Smooth muscle cell (in vitro differentiated cells): ENCODE results near the gene KRT8. TPM values are rescaled to one million over a fixed set of nuclear protein-coding genes. Genes with fewer than 3 reads are reported as not detected.
A peak's percentile ranks its signal among the peaks of the same experiment; 100 is the strongest.

Source experiments
- DNase-seq: peaks from one replicate; lab custom pipeline; 2025; ENCODE audit not compliant: unreplicated experiment; lab: John Stamatoyannopoulos, UW
- H2AFZ ChIP-seq: fragments of 200-600 bp; sonication (generic); 2 replicates; pipeline ENCODE4 v1.6.0; 2016; ENCODE audit warnings: antibody characterized with exemption, low read depth, mild to moderate bottlenecking
- H3F3A ChIP-seq: fragments of 200-600 bp; sonication (generic); 2 replicates; pipeline ENCODE4 v1.6.0; 2017; ENCODE audit warnings: antibody characterized with exemption, low read depth
- H3K27ac ChIP-seq: fragments of 200-600 bp; sonication (generic); 2 replicates; pipeline ENCODE4 v1.5.1; 2016; ENCODE audit warnings: low read depth, mild to moderate bottlenecking
- H3K27me3 ChIP-seq: fragments of 200-600 bp; sonication (generic); 2 replicates; pipeline ENCODE4 v1.6.1; 2016; ENCODE audit warnings: low read depth, mild to moderate bottlenecking
- H3K36me3 ChIP-seq: fragments of 200-600 bp; sonication (generic); 2 replicates; pipeline ENCODE4 v1.5.1; 2016; ENCODE audit warnings: low read depth
- H3K4me1 ChIP-seq: fragments of 200-600 bp; sonication (generic); 2 replicates; pipeline ENCODE4 v1.5.1; 2016; ENCODE audit warnings: low read depth
- H3K4me2 ChIP-seq: fragments of 200-600 bp; sonication (generic); 2 replicates; pipeline ENCODE4 v1.6.0; 2016; ENCODE audit warnings: mild to moderate bottlenecking
- H3K4me3 ChIP-seq: fragments of 200-600 bp; sonication (generic); 2 replicates; pipeline ENCODE4 v1.5.1; 2016; ENCODE audit warnings: mild to moderate bottlenecking
- H3K79me2 ChIP-seq: fragments of 200-600 bp; sonication (generic); 2 replicates; pipeline ENCODE4 v1.6.0; 2016; ENCODE audit warnings: low read depth, mild to moderate bottlenecking
- H3K9ac ChIP-seq: fragments of 200-600 bp; sonication (generic); 2 replicates; pipeline ENCODE4 v1.6.0; 2016; ENCODE audit warnings: low read depth
- H3K9me3 ChIP-seq: fragments of 200-600 bp; sonication (generic); replicated peaks from 2 replicates; pipeline ENCODE4 v1.5.1; 2016; ENCODE audit warnings: low read depth
- H4K20me1 ChIP-seq: fragments of 200-600 bp; sonication (generic); 2 replicates; pipeline ENCODE4 v1.6.0; 2016; ENCODE audit warnings: low read depth
- CTCF ChIP-seq: fragments of 200-600 bp; sonication (generic); IDR thresholded peaks from 2 replicates; pipeline ENCODE4 v1.5.1; 2017; ENCODE audit warnings: borderline replicate concordance, mild to moderate bottlenecking, antibody characterized with exemption; ENCODE audit not compliant: insufficient read depth, poor library complexity, severe bottlenecking
- WGBS: methylation state at CpG from one replicate; pipeline ENCODE4 v1.1.7; 2016; ENCODE audit warnings: low lambda C conversion rate; 5-methylcytosine and 5-hydroxymethylcytosine counted together
- polyA plus RNA-seq: library from polyadenylated mRNA; unstranded; fragments of >200 nt; fragmentation: Nextera tagmentation; extraction: Ambion mirVana; gene quantifications from 2 replicates; pipeline ENCODE4 v1.2.1, GENCODE V29; 2016
- total RNA-seq: library from RNA; depleted of rRNA; stranded (reverse); fragments of >200 nt; gene quantifications from 2 replicates; pipeline ENCODE4 v1.2.3, GENCODE V29; 2014

Gene KRT8
- total and polyA plus RNA-seq, 2 experiments from 2014 or later, result 929 to 1,025 TPM

GRCh38 chr12:52878507-52879393, 26.1 kb downstream of the KRT8 start:
- H3K79me2 ChIP-seq, result no peaks in the 10 kb centered on the region
- 80% methylated on average over 17 of the region's 17 CpGs for WGBS
- H3K9me3 ChIP-seq, result no peaks in the 10 kb centered on the region
- no peak for TF ChIP-seq CTCF
- peak overlapping the region; percentile 84 for H3K4me2 ChIP-seq
- no peak for DNase-seq
- H3F3A ChIP-seq, result peaks cover 9% of the 10 kb centered on the region
- H3K27ac ChIP-seq, result no peak overlapping the region
- H2AFZ ChIP-seq, result peak overlapping the region; percentile 60
- no peaks in the 10 kb centered on the region for H3K36me3 ChIP-seq
- H3K9ac ChIP-seq, result no peak overlapping the region
- peaks cover 10% of the 10 kb centered on the region for H3K4me1 ChIP-seq
- H3K27me3 ChIP-seq, result no peaks in the 10 kb centered on the region
- H4K20me1 ChIP-seq, result no peaks in the 10 kb centered on the region
- H3K4me3 ChIP-seq, result peak overlapping the region; percentile 38

DNA sequence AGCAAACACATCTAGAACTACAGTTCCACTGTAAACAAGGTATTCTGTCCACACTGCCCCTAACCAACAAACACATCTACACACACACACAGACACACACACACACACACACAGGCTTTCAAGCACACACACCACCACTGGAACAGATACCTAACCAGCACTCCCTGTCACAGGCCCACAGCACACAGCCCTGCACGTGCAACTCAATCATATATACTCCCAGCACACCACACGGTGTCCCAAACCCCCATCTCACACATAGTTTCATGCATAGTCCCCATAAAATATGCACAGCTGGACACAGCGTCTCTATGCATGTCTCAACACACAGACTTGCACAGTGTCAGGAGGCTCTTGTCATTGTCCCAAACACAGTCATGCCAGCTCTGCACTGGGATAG, 27.6 kb downstream of the KRT8 start:
- Histone ChIP-seq H3K4me2 (no peak overlapping the region), H3K79me2 (no peaks in the 10 kb centered on the region), H3K9me3 (no peaks in the 10 kb centered on the region), H3K4me3 (no peak overlapping the region), H3F3A (peaks cover 9% of the 10 kb centered on the region), H2AFZ (no peak overlapping the region), H3K27me3 (no peaks in the 10 kb centered on the region), H3K36me3 (no peaks in the 10 kb centered on the region), H4K20me1 (no peaks in the 10 kb centered on the region), H3K9ac (no peak overlapping the region), H3K27ac (no peak overlapping the region), H3K4me1 (peaks cover 13% of the 10 kb centered on the region)
- DNase-seq, result no peak
- WGBS, result 38% methylated on average over 3 of the region's 3 CpGs
- TF ChIP-seq CTCF, result no peak

GRCh38 chr12:52876372-52876771, 28.5 kb downstream of the KRT8 start:
- 98% methylated on average over 7 of the region's 7 CpGs for WGBS
- peaks cover 13% of the 10 kb centered on the region for H3K4me1 ChIP-seq
- no peak overlapping the region for H3K4me3 ChIP-seq
- DNase-seq, result no peak
- no peak overlapping the region for H3K27ac ChIP-seq
- no peaks in the 10 kb centered on the region for H3K27me3 ChIP-seq
- no peak for TF ChIP-seq CTCF
- no peaks in the 10 kb centered on the region for H4K20me1 ChIP-seq
- no peaks in the 10 kb centered on the region for H3K79me2 ChIP-seq
- no peaks in the 10 kb centered on the region for H3K36me3 ChIP-seq
- H2AFZ ChIP-seq, result no peak overlapping the region
- no peak overlapping the region for H3K4me2 ChIP-seq
- no peaks in the 10 kb centered on the region for H3K9me3 ChIP-seq
- H3F3A ChIP-seq, result peaks cover 13% of the 10 kb centered on the region
- no peak overlapping the region for H3K9ac ChIP-seq
